ENCODE results near the gene SMG6. TPM values are rescaled to one million over a fixed set of nuclear protein-coding genes. Genes with fewer than 3 reads are reported as not detected.
A peak's percentile ranks its signal among the peaks of the same experiment; 100 is the strongest.

Gene SMG6
- total RNA-seq, 1 donor from 2014 or later: 9.2 TPM

- TF ChIP-seq CTCF (IDR thresholded peaks at IDR 0.05; ENCODE audit: insufficient read depth, low read length, severe bottlenecking): no peak
- Histone ChIP-seq H3K36me3 (ENCODE audit: control insufficient read depth, insufficient read depth, low read length) (peaks cover 9% of the 10 kb centered on the region), H3K27me3 (ENCODE audit: control insufficient read depth, insufficient read depth, low read length) (no peaks in the 10 kb centered on the region), H3K4me3 (ENCODE audit: low read depth, low read length) (no peak overlapping the region)
- DNase-seq (ENCODE audit: low read depth): no peak
- FAIRE-seq: peak; percentile 18
These were observed 121.6 kb downstream of the SMG6 start for GRCh38 chr17:2181897-2182448.

GRCh38 chr17:2181206-2181896, 122.2 kb downstream of the SMG6 start:
- no peaks in the 10 kb centered on the region for H3K27me3 ChIP-seq (ENCODE audit: control insufficient read depth, insufficient read depth, low read length)
- H3K36me3 ChIP-seq (ENCODE audit: control insufficient read depth, insufficient read depth, low read length): peaks cover 3% of the 10 kb centered on the region
- FAIRE-seq: peak; percentile 66
- H3K4me3 ChIP-seq (ENCODE audit: low read depth, low read length): no peak overlapping the region
- peak; percentile 55 for DNase-seq (ENCODE audit: low read depth)
- TF ChIP-seq CTCF (IDR thresholded peaks at IDR 0.05; ENCODE audit: insufficient read depth, low read length, severe bottlenecking): no peak

- Histone ChIP-seq H3K27me3 (ENCODE audit: control insufficient read depth, insufficient read depth, low read length) (no peaks in the 10 kb centered on the region), H3K36me3 (ENCODE audit: control insufficient read depth, insufficient read depth, low read length) (peaks cover 2% of the 10 kb centered on the region), H3K4me3 (ENCODE audit: low read depth, low read length) (no peak overlapping the region)
- no peak for FAIRE-seq
- DNase-seq (ENCODE audit: low read depth): no peak
- TF ChIP-seq CTCF (IDR thresholded peaks at IDR 0.05; ENCODE audit: insufficient read depth, low read length, severe bottlenecking): no peak
These were observed 122.8 kb downstream of the SMG6 start for GRCh38 chr17:2180768-2181167.

GRCh38 chr17:2179615-2180295, 123.8 kb downstream of the SMG6 start:
- no peak for DNase-seq (ENCODE audit: low read depth)
- Histone ChIP-seq H3K36me3 (ENCODE audit: control insufficient read depth, insufficient read depth, low read length) (no peaks in the 10 kb centered on the region), H3K4me3 (ENCODE audit: low read depth, low read length) (no peak overlapping the region), H3K27me3 (ENCODE audit: control insufficient read depth, insufficient read depth, low read length) (no peaks in the 10 kb centered on the region)
- TF ChIP-seq CTCF (IDR thresholded peaks at IDR 0.05; ENCODE audit: insufficient read depth, low read length, severe bottlenecking): no peak
- FAIRE-seq: no peak

- TF ChIP-seq CTCF (IDR thresholded peaks at IDR 0.05; ENCODE audit: insufficient read depth, low read length, severe bottlenecking): no peak
- no peak for FAIRE-seq
These were observed 124.6 kb downstream of the SMG6 start for GRCh38 chr17:2178798-2179501.

More at GRCh38 chr17:2178798-2179501, 124.6 kb downstream of the SMG6 start:
- H3K27me3 ChIP-seq (ENCODE audit: control insufficient read depth, insufficient read depth, low read length): no peaks in the 10 kb centered on the region
- H3K36me3 ChIP-seq (ENCODE audit: control insufficient read depth, insufficient read depth, low read length): no peaks in the 10 kb centered on the region
- DNase-seq (ENCODE audit: low read depth): no peak
- H3K4me3 ChIP-seq (ENCODE audit: low read depth, low read length): no peak overlapping the region

Measured in bronchial epithelial cell (primary cell).